ENCODE measurements around the gene ARHGAP24.

DNA sequence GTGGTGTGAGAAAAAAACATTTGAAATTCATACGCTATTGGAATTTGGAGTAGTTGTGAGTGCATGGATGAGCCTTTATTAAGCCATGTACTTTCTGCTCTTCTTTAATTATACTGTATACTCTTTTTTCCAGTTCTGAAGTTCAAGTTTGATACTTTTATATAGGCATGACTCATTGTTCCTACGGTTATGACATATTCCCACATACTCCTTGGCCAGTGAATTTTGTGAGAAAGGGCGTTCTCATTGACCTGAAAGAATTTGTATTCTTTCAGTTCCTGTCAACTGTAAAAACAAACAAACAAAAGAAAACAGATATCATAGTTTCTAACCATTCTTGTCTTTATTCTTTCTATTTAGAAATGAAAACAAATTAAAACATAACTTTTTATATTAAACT is 477.6 kb downstream of the ARHGAP24 start:
- TF ChIP-seq POLR2A (IDR thresholded peaks at IDR 0.05) (no peak), POLR2AphosphoS5 (IDR thresholded peaks at IDR 0.05) (no peak), EP300 (IDR thresholded peaks at IDR 0.05) (no peak)
- TF ChIP-seq, protein P1, sequence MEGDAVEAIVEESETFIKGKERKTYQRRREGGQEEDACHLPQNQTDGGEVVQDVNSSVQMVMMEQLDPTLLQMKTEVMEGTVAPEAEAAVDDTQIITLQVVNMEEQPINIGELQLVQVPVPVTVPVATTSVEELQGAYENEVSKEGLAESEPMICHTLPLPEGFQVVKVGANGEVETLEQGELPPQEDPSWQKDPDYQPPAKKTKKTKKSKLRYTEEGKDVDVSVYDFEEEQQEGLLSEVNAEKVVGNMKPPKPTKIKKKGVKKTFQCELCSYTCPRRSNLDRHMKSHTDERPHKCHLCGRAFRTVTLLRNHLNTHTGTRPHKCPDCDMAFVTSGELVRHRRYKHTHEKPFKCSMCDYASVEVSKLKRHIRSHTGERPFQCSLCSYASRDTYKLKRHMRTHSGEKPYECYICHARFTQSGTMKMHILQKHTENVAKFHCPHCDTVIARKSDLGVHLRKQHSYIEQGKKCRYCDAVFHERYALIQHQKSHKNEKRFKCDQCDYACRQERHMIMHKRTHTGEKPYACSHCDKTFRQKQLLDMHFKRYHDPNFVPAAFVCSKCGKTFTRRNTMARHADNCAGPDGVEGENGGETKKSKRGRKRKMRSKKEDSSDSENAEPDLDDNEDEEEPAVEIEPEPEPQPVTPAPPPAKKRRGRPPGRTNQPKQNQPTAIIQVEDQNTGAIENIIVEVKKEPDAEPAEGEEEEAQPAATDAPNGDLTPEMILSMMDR (IDR thresholded peaks at IDR 0.05): no peak
